H1 (cell line): Measurements from ENCODE around the gene UTS2R. TPM values are rescaled to one million over a fixed set of nuclear protein-coding genes. Genes with fewer than 3 reads are reported as not detected.
A peak's percentile ranks its signal among the peaks of the same experiment; 100 is the strongest.

Source experiments
- CTCF ChIA-PET: fragments of 300-600 bp; sonication (Branson Sonifier 250); formaldehyde crosslinking; loops from one replicate; lab custom pipeline; 2021; ENCODE audit not compliant: partially characterized antibody; lab: Charles Lee
- POLR2A ChIA-PET: fragments of 300-600 bp; sonication (Branson Sonifier 250); formaldehyde crosslinking; loops from one replicate; lab custom pipeline; 2021; ENCODE audit warnings: inconsistent platforms; ENCODE audit not compliant: partially characterized antibody; lab: Charles Lee
- DNase-seq, 2 experiments: peaks; one replicate each; pipeline versions ENCODE4 v3.0.0 to v3.0.0-alpha.2; 2010 to 2022; ENCODE audit warnings: low spot score in 2 of 2, low read depth in 1 of 2, mixed read lengths in 1 of 2
- FAIRE-seq: peaks from 2 replicates; lab custom pipeline; 2011; peaks lifted over from hg19 to GRCh38; lab: Jason Lieb, UNC
- H2AFZ ChIP-seq: 2 replicates; pipeline ENCODE4 v1.8.1; 2012; ENCODE audit warnings: low read length, inconsistent platforms
- H2AK5ac ChIP-seq: 2 replicates; pipeline ENCODE4 v1.6.1; 2013; ENCODE audit warnings: low read depth, low read length
- H2BK120ac ChIP-seq: replicated peaks from 2 replicates; pipeline ENCODE3; 2013; ENCODE audit warnings: low read depth, low read length, inconsistent platforms
- H2BK12ac ChIP-seq: 2 replicates; pipeline ENCODE4 v1.6.1; 2013; ENCODE audit warnings: low read depth, low read length
- H2BK15ac ChIP-seq: 2 replicates; pipeline ENCODE4 v1.6.1; 2013; ENCODE audit warnings: low read length
- H2BK20ac ChIP-seq: 2 replicates; pipeline ENCODE4 v1.6.1; 2013; ENCODE audit warnings: low read length
- H2BK5ac ChIP-seq: 2 replicates; pipeline ENCODE4 v1.6.1; 2013; ENCODE audit warnings: low read depth, low read length
- H3K14ac ChIP-seq: 2 replicates; pipeline ENCODE4 v1.6.1; 2013; ENCODE audit warnings: inconsistent platforms; ENCODE audit not compliant: insufficient read length
- H3K18ac ChIP-seq: 2 replicates; pipeline ENCODE4 v1.6.1; 2013; ENCODE audit warnings: low read length; ENCODE audit errors: extremely low read depth
- H3K23ac ChIP-seq: 2 replicates; pipeline ENCODE4 v1.6.1; 2013; ENCODE audit warnings: inconsistent platforms; ENCODE audit not compliant: insufficient read length
- H3K23me2 ChIP-seq: 2 replicates; pipeline ENCODE4 v1.6.1; 2013; ENCODE audit warnings: low read depth, low read length
- H3K27ac ChIP-seq: 2 replicates; pipeline ENCODE4 v1.6.1; 2011; ENCODE audit warnings: low read depth, low read length, inconsistent platforms
- H3K27me3 ChIP-seq, 4 experiments: replicated peaks in 1 of 4; 1 replicate in 1 of 4; 2 replicates in 3 of 4; pipeline versions ENCODE4 v1.6.1 to v1.8.1; 2011 to 2013; ENCODE audit warnings: low read length in 3 of 4, mild to moderate bottlenecking in 3 of 4, inconsistent platforms in 2 of 4, mixed read lengths in 2 of 4, moderate library complexity in 1 of 4; ENCODE audit not compliant: control insufficient read depth in 3 of 4, insufficient read depth in 3 of 4; ENCODE audit errors: extremely low read depth in 1 of 4
- H3K36me3 ChIP-seq, 4 experiments: 2 replicates each; pipeline versions ENCODE4 v1.6.1 to v1.8.1; 2011 to 2013; ENCODE audit warnings: mild to moderate bottlenecking in 4 of 4, low read length in 3 of 4, moderate library complexity in 2 of 4, control low read depth in 1 of 4, inconsistent platforms in 1 of 4; ENCODE audit not compliant: insufficient read depth in 4 of 4, control insufficient read depth in 2 of 4
- H3K4ac ChIP-seq: replicated peaks from 2 replicates; pipeline ENCODE3; 2013; ENCODE audit warnings: low read length, low read depth, mixed read lengths, inconsistent platforms; ENCODE audit not compliant: insufficient read length
- H3K4me1 ChIP-seq, 4 experiments: replicated peaks in 1 of 4; 1 replicate in 1 of 4; 2 replicates in 3 of 4; pipeline versions ENCODE4 v1.6.1 to v1.8.1; 2011 to 2013; ENCODE audit warnings: low read length in 3 of 4, inconsistent platforms in 2 of 4, mixed read lengths in 1 of 4; ENCODE audit not compliant: insufficient read depth in 4 of 4, control insufficient read depth in 3 of 4
- H3K4me2 ChIP-seq, 2 experiments: 2 replicates each; pipeline versions ENCODE4 v1.6.1 to v1.8.1; 2011 to 2013; ENCODE audit warnings: low read depth in 2 of 2, low read length in 2 of 2, control low read depth in 1 of 2, inconsistent platforms in 1 of 2, mild to moderate bottlenecking in 1 of 2; ENCODE audit not compliant: insufficient read depth in 1 of 2
- H3K4me3 ChIP-seq, 4 experiments: fragments of 200-600, 300-600 bp in 1 of 4; sonication (generic), shearing (Covaris generic), sonication (Bioruptor Twin) in 1 of 4; 2 replicates each; pipeline versions ENCODE4 v1.5.1 to v1.8.1; 2011 to 2016; ENCODE audit warnings: low read length in 4 of 4, low read depth in 3 of 4, control low read depth in 2 of 4, inconsistent platforms in 2 of 4, mild to moderate bottlenecking in 2 of 4, mixed read lengths in 1 of 4, moderate library complexity in 1 of 4; ENCODE audit not compliant: insufficient read depth in 2 of 4; ENCODE audit errors: extremely low read depth in 1 of 4
- H3K56ac ChIP-seq: replicated peaks from 2 replicates; pipeline ENCODE3; 2013; ENCODE audit warnings: low read depth, mild to moderate bottlenecking, mixed read lengths, low read length, inconsistent platforms; ENCODE audit not compliant: insufficient read length
- H3K79me1 ChIP-seq: 2 replicates; pipeline ENCODE4 v1.6.1; 2013; ENCODE audit warnings: low read depth, low read length, control low read depth
- H3K79me2 ChIP-seq, 2 experiments: 2 replicates each; pipeline versions ENCODE4 v1.6.1 to v1.8.1; 2012 to 2013; ENCODE audit warnings: low read length in 2 of 2, mild to moderate bottlenecking in 2 of 2, inconsistent platforms in 1 of 2; ENCODE audit not compliant: insufficient read depth in 2 of 2, control insufficient read depth in 1 of 2
- H3K9ac ChIP-seq, 4 experiments: replicated peaks in 1 of 4; 1 replicate in 1 of 4; 2 replicates in 3 of 4; pipeline versions ENCODE4 v1.6.1 to v1.8.1; 2011 to 2013; ENCODE audit warnings: low read depth in 3 of 4, low read length in 3 of 4, control low read depth in 2 of 4, mild to moderate bottlenecking in 2 of 4, moderate library complexity in 2 of 4, inconsistent platforms in 1 of 4; ENCODE audit errors: extremely low read depth in 1 of 4
- H3K9me3 ChIP-seq, 2 experiments: 2 replicates each; pipeline versions ENCODE4 v1.6.1 to v1.8.1; 2012 to 2013; ENCODE audit warnings: mild to moderate bottlenecking in 2 of 2, moderate library complexity in 2 of 2, control low read depth in 1 of 2, inconsistent platforms in 1 of 2, low read depth in 1 of 2, low read length in 1 of 2, mixed read lengths in 1 of 2; ENCODE audit not compliant: insufficient read depth in 2 of 2
- H4K20me1 ChIP-seq, 2 experiments: replicated peaks in 1 of 2; 2 replicates each; pipeline versions ENCODE3 to v1.8.1; 2011 to 2013; ENCODE audit warnings: inconsistent platforms in 2 of 2, low read length in 2 of 2, mild to moderate bottlenecking in 1 of 2; ENCODE audit not compliant: insufficient read depth in 2 of 2, control insufficient read depth in 1 of 2
- H4K5ac ChIP-seq: 2 replicates; pipeline ENCODE4 v1.6.1; 2013; ENCODE audit warnings: low read length, low read depth, mixed read lengths, inconsistent platforms; ENCODE audit not compliant: insufficient read length
- H4K8ac ChIP-seq: 2 replicates; pipeline ENCODE4 v1.8.0; 2013; ENCODE audit warnings: mild to moderate bottlenecking, moderate library complexity, low read length, inconsistent platforms; ENCODE audit not compliant: insufficient read depth; ENCODE audit errors: extremely low read depth
- H4K91ac ChIP-seq: replicated peaks from 2 replicates; pipeline ENCODE3; 2013; ENCODE audit warnings: low read length, mixed read lengths, inconsistent platforms; ENCODE audit not compliant: insufficient read length
- ASH2L ChIP-seq: fragments of 200-600, 300-600 bp; sonication (generic); IDR thresholded peaks from one replicate; pipeline ENCODE4 v1.7.1; 2017; ENCODE audit warnings: low read length
- CBX8 ChIP-seq: fragments of 300-800, 300-1000 bp; sonication (generic); IDR thresholded peaks from 2 replicates; pipeline ENCODE4 v1.7.1; 2016; ENCODE audit warnings: low read depth, low read length, borderline replicate concordance
- CTBP2 ChIP-seq: IDR thresholded peaks from 2 replicates; pipeline ENCODE4 v1.7.0; 2011; ENCODE audit warnings: borderline replicate concordance, mild to moderate bottlenecking, moderate library complexity, mixed read lengths, low read length; ENCODE audit not compliant: insufficient read depth, insufficient read length
- EP300 ChIP-seq, 2 experiments: IDR thresholded peaks; 1 replicate in 1 of 2; 2 replicates in 1 of 2; pipeline ENCODE4 v1.6.1; 2011 to 2012; ENCODE audit warnings: low read depth in 2 of 2, low read length in 2 of 2, mild to moderate bottlenecking in 2 of 2, borderline replicate concordance in 1 of 2, inconsistent platforms in 1 of 2, moderate library complexity in 1 of 2
- HDAC6 ChIP-seq: IDR thresholded peaks from one replicate; pipeline ENCODE4 v1.7.1; 2012; ENCODE audit warnings: low read depth, mild to moderate bottlenecking, inconsistent platforms, low read length, moderate library complexity
- RNF2 ChIP-seq: fragments of 200-900, 300-1000 bp; sonication (generic); IDR thresholded peaks from 2 replicates; pipeline ENCODE4 v1.7.1; 2016; ENCODE audit warnings: borderline replicate concordance, low read depth, mild to moderate bottlenecking, antibody characterized with exemption, low read length; ENCODE audit not compliant: poor library complexity, severe bottlenecking; ENCODE audit errors: missing control alignments
- SAP30 ChIP-seq: fragments of 300-600 bp; sonication (generic); IDR thresholded peaks from 2 replicates; pipeline ENCODE4 v1.7.1; 2012; ENCODE audit warnings: low read length, moderate library complexity, mild to moderate bottlenecking, inconsistent platforms; ENCODE audit not compliant: insufficient read depth, insufficient replicate concordance
- USF2 ChIP-seq: IDR thresholded peaks from 2 replicates; pipeline ENCODE4 v1.6.1; 2011; ENCODE audit warnings: low read length, improper control_type of control experiment
- WGBS, 2 experiments: shearing (Covaris generic) in 1 of 2; methylation state at CpG; one replicate each; pipeline versions ENCODE4 v1.1.6 to v1.1.7; 2013 to 2015; ENCODE audit warnings: low lambda C conversion rate in 2 of 2, mixed read lengths in 2 of 2, inconsistent platforms in 1 of 2, low coverage in 1 of 2, missing lambda C conversion rate in 1 of 2; ENCODE audit not compliant: insufficient replicate concordance in 2 of 2, insufficient coverage in 1 of 2, insufficient read length in 1 of 2; ENCODE audit errors: extremely low coverage in 1 of 2, missing lambda C conversion rate in 1 of 2; 5-methylcytosine and 5-hydroxymethylcytosine counted together
- polyA plus RNA-seq, 7 experiments: library from polyadenylated mRNA; depleted of rRNA in 3 of 7; stranded (reverse) in 5 of 7; unstranded in 2 of 7; fragments of >200 nt in 5 of 7; fragments of 200-250 nt in 2 of 7; gene quantifications; 1 replicate in 5 of 7; 2 replicates in 1 of 7; 4 replicates in 1 of 7; pipeline versions ENCODE4 v1.2.1 to v1.2.3, GENCODE V29; 2011 to 2013; ENCODE audit warnings: missing spikeins in 2 of 7, mixed read lengths in 2 of 7
- total RNA-seq: library from RNA; stranded (reverse); fragmentation: NEBNext Ultra II Directional; extraction: Animal tissue kit (Norgen Biotek cat#: 25700); gene quantifications from 2 replicates; pipeline ENCODE4 v1.2.1, GENCODE V29; 2021

The UTS2R gene
- total and polyA plus RNA-seq, 2 of the 8 experiments (the other 6 are each of a cell fraction or from before 2014, with no cell fraction given): 0.27 TPM; not detected in 1

- Histone ChIP-seq H3K4me1 (peaks cover 0 to 5% (median under 1%) of the 10 kb centered on the region in 4 experiments; a peak in 5 of 7 replicates), H3K23me2 (no peaks in the 10 kb centered on the region), H3K4ac (peak overlapping the region; percentile 14), H3K36me3 (no peaks in the 10 kb centered on the region), H3K79me1 (no peaks in the 10 kb centered on the region; the same call in 1 of the 2 replicates), H4K20me1 (no peaks in the 10 kb centered on the region), H2BK15ac (no peak overlapping the region), H3K27me3 (peaks cover 0 to 3% (median 1%) of the 10 kb centered on the region in 4 experiments; a peak in 3 of 7 replicates), H4K5ac (no peak overlapping the region), H3K4me3 (no peak overlapping the region), H3K18ac (no peak overlapping the region), H3K9me3 (no peaks in the 10 kb centered on the region), H2AFZ (no peak overlapping the region), H3K23ac (no peak overlapping the region), H2BK12ac (no peak overlapping the region), H2BK20ac (no peak overlapping the region), H3K27ac (no peak overlapping the region), H3K4me2 (no peak overlapping the region), H2AK5ac (no peak overlapping the region), H2BK5ac (no peak overlapping the region), H3K9ac (no peak overlapping the region; a peak in 1 of 7 replicates), H2BK120ac (no peak overlapping the region), H3K14ac (no peak overlapping the region), H4K91ac (no peak overlapping the region), H3K79me2 (no peaks in the 10 kb centered on the region), H3K56ac (no peak overlapping the region), H4K8ac (peak overlapping the region; percentile 18; the same call in 1 of the 2 replicates)
- FAIRE-seq: no peak
- DNase-seq: no peak
- WGBS, 2 experiments: 88% methylated on average over 6 of the region's 6 CpGs; no CpG with 5 or more reads in 1 of the 2 experiments
- ChIA-PET CTCF (interaction anchor here (0.6 to 1.6 kb wide), 7 partner anchors 14 to 157 kb away, joined by 3 to 4 read pairs (median 3); no protein-coding TSS in a partner anchor), POLR2A (interaction anchor here (0.6 to 0.9 kb wide), 2 partner anchors 9 to 69 kb away, joined by 3 read pairs; no protein-coding TSS in a partner anchor)
- no peak for TF ChIP-seq CTBP2
- no peak for TF ChIP-seq USF2
- no peak for TF ChIP-seq HDAC6
- TF ChIP-seq EP300 (IDR thresholded peaks at IDR 0.05; ENCODE audit: borderline replicate concordance in 1 of 2, low read depth in 2 of 2, low read length in 2 of 2): no peak
- TF ChIP-seq SAP30: no peak
- TF ChIP-seq RNF2: no peak
- TF ChIP-seq ASH2L: no peak
- no peak for TF ChIP-seq CBX8
Observed at GRCh38 chr17:82361885-82362633, 9.5 kb upstream of the UTS2R start.
